HG03571 (cell line): ENCODE measurements around the gene POU6F2.
"Not testable (repeated sequence)": the region's sequence is repeated elsewhere in the genome, so short reads cannot be mapped to it uniquely, and the experiment has no call there.

ENCODE experiments used
- ATAC-seq: cut with Tn5 transposase; IDR thresholded peaks from one replicate; pipeline ENCODE4 v1.9.1; 2021; ENCODE audit not compliant: unreplicated experiment

Gene POU6F2

DNA sequence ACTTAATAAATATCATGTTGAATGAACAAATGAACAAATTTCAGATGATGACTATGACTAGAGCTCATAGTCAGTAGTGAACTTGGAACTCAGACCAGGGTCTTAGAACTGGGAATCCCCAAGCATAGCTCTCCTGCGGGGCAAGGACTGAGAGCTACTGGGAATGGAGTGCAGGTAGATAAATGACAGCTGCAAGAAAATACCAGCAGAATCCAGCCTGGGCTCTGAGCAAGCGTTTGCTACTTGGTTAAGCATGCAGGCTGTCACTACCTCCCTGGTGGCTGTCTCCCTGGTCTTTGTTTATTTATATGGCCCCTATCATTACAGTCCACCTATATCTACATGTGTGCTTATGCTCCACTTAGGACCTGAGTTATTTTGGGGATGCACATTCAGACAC is 208.4 kb downstream of the POU6F2 start:
- ATAC-seq = no peak

GRCh38 chr7:39186671-39187070 is 209.0 kb downstream of the POU6F2 start:
- no peak for ATAC-seq

DNA sequence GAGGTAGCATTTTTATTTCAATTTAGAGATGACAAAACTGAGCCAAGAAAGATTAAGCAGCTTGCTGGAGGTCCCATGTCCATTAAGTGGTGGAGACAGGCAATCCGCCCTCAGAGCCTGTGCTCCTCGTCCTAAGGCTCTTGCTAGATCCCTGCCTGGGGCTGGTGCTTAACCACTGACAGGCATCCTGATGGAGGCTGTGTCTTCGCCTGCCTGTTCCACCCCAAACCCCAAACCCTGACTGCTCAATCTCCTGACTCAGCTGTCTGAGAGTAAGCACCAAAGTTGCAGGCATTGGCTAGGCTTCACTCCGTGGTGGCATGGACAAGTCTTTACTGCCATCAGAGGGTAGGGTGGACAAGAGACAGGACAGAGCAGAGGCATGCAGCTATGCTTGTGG is 209.4 kb downstream of the POU6F2 start:
- no peak for ATAC-seq

DNA sequence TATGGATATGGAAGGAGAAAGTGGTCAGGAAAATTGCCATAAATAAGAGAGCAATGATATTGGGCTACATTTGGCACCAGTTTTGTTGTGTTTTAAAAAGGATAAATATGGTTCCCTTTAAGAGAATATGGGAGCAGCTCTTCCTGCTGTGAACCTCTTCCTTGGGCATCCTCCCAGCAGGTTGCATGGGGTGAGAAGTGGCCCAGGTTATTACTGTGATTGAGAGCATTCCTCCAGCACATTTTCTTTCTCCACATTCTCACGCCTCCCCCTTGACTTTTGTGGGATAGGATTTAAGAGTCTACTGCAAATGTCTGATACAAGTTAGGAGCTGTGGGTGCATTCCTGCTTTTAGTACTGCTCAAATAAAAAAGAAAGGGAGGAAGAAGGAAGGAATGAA is 214.8 kb downstream of the POU6F2 start:
- no peak for ATAC-seq

DNA sequence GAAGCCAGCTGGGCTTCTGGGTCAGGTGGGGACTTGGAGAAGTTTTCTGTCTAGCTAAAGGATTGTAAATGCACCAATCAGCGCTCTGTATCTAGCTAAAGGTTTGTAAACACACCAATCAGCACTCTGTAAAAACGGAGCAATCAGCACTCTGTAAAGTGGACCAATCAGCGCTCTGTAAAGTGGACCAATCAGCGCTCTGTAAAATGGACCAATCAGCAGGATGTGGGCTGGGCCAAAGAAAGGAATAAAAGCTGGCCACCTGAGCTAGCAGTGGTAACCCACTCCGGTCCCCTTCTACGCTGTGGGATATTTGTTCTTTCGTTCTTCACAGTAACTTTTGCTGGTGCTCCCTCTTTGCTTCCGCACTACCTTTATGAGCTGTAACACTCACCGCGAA is 216.7 kb downstream of the POU6F2 start:
- not testable (repeated sequence) for ATAC-seq

DNA sequence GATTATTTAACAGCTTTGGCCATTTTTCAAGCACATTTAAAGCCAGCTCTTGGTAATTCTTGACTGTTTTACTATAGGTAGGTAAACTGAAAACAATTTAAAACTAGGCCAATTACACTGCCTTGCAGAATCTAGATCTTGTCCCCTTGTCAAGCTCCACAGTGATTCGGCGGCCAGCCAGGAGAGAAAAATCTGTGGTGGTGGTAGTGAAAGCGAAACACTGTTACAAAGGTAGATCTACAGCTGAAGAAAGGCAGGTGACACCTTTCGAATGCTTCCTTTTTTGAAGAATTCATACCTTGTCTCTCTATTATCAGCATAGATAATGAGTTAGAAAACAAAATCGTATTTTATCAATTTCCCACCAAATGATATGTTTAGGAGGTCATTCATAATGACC is 218.3 kb downstream of the POU6F2 start:
- no peak for ATAC-seq

GRCh38 chr7:39197831-39198230 is 220.1 kb downstream of the POU6F2 start:
- no peak for ATAC-seq

GRCh38 chr7:39198556-39198955 is 220.8 kb downstream of the POU6F2 start:
- ATAC-seq = no peak

DNA sequence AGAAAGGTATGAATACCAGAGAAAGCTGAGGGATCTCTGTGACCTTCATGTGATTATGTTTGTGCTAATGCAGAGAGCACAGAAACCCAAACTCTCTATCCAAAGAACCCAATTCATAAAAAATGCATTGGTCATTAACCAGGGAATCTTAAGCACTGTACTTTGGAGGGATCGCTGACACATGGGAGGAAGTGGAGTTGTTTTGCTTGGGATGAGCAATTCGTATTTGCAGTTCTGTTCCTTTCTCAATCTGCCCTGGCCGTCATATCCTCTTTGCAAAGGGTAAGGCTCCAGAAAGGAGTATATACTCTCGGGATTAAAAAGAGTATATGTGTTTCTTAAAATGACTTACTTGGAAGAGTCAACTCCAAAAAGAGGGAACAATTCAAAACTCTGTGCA is 221.3 kb downstream of the POU6F2 start:
- no peak for ATAC-seq

GRCh38 chr7:39199951-39200350 is 222.2 kb downstream of the POU6F2 start:
- no peak for ATAC-seq

DNA sequence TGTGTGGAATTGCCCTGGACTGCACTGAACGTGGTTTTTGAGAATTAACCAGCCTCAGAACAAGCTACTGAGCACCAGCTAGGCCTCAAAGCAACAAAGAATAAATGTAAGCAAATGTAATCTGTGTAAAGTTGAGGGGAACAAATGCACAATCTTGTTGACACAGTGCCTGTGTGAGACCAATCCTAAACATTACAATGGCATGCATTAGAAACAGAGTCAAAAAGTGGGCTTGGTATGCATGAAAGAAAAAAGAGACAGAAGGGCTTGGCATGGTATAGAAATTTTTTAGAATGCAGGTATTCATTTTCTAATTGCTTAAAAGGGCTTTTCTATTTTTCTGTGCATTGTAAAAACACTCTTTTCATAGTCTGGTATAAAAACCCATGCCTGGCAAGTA is 224.3 kb downstream of the POU6F2 start:
- ATAC-seq = no peak

DNA sequence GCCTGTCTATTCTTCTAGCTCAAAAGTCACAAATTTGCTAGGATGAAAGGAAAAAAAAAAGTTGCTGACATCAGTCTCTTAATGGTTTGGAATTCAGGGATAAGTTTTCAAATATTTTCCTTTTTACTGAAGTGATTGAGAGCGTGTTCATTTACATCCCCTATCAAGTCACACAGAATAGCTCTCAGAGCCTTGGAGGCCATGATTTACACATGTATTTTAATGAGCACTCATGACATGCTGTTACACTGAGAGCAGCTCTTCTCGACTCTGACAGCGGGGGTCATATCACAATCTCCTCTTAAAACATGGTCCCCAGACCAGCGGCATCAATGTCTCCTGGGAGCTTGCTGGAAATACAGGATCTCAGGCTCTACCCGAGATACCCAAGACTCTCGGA is 232.7 kb downstream of the POU6F2 start:
- no peak for ATAC-seq

GRCh38 chr7:39211581-39211980 is 233.9 kb downstream of the POU6F2 start:
- no peak for ATAC-seq

GRCh38 chr7:39212876-39213275 is 235.2 kb downstream of the POU6F2 start:
- ATAC-seq = no peak

GRCh38 chr7:39217783-39218182 is 240.1 kb downstream of the POU6F2 start:
- no peak for ATAC-seq

DNA sequence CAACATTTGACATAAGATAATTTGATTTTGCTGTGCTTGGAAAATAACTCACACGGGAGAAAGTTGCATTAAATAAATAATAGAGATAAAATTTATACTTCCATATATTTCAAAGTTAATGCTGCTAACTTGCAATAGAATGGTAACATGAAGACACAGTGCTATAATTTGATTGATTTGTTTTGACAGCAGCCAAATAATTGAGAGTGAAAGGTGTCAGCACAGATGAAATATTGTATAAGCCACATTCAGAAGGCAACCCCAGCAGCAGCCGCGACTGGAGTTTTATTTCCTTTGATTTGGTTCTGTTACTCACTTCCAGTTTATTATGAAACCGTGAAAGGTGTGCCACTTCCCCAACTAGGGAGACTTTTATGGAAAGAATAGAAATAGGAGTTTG is 242.2 kb downstream of the POU6F2 start:
- ATAC-seq = no peak

DNA sequence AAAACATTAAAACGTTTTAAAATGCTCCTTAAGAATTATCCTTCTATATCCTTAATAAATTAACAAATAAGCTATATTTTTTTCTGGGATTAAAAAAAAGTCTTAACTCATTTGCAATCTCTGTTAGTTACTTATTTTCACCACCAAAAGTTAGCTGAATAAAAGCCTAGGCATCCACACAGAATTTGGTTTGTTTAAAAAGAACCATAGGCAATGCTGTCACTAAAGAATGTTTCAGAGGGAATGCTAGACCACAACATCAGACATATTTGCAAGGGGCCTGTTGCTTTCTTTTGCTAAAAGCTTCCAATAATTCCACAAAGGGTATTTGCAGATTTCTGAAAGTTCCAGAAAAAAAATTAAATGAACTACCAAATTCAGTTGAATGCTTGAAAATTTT is 244.2 kb downstream of the POU6F2 start:
- no peak for ATAC-seq

- no peak for ATAC-seq
Observed at GRCh38 chr7:39228946-39229345, 251.2 kb downstream of the POU6F2 start.

DNA sequence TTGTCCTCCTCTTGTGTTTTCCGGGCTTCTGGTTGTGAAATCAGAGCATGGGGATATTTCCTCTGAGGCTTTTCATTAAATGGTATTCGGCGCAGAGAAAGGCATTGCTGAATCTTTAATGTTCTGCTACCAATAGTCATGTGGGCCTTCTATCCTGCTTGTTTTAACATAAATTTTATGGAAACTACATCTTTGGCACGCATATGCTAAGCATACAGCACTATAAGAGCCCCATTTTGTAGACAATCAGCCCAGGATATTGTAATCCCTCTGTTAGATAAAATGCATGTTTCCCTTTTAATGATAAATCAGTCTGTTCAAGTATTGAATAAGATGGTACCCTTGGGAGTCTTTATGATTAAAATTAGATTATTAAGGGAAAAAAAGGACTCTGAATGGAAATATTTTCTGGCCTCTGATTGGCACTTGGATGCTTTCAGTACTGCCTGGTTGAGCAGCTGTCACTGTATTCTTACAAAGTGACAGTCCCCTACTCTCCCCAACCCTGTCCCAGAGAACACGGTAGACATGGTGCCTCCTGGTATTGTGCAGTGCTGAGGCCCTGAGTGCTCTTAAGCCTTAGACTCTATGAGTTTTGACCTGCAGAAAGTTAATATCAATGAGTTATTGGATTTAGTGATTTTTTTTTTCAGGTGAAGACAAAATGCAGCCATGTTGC is 256.3 kb downstream of the POU6F2 start:
- ATAC-seq = no peak

DNA sequence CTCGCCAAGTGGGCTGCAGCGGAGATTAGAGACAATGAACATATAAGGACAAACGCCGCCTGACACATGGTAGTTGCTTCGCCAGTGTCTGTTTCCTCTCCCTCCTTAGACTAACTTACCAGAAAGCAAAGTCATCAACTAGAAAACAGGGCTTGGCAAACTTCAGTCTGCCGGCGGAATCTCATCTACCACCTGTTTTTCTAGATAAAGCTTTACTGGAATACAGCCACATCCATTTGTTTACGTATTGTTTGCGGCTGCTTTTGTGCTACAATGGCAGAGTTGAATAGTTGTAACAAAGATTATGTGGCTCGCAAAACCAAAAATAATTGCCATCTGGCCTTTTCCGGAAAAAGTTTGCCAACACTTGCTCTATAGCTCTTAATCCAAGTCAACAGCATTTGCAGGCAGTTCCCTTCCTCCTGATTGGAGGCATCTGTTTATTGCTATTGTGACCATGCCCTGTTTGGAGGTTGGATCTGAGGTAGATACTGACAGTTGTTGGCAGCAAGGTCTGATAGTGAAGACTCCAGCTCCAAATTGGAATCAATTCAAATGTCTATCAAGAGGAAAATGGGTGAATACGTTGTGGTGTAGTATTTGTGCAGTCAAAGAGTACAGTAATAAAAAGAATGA is 260.6 kb downstream of the POU6F2 start:
- ATAC-seq = no peak

DNA sequence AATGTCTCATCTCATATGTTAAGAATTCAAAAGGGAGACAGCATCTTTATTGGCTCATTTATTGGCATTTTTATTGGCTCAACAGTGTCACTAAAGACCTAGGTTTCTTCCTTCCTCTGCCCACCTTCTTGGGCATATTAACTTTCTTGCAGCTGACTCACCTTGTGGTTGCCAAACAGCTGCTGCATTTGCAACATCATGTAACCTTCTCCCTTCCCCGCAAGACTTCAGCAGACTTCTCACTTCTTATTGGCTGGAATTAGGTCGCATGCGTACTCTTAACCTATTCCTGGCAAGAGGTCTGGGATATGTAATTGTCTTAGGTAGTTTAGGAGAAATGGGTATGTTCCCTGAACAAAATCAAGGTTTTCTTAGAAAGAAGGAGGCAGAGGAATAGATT is 263.2 kb downstream of the POU6F2 start:
- no peak for ATAC-seq

GRCh38 chr7:39247576-39247975 is 269.9 kb downstream of the POU6F2 start:
- ATAC-seq = no peak
